Keratinocyte (primary cell): Measurements from ENCODE around the gene NAPB. TPM values are rescaled to one million over a fixed set of nuclear protein-coding genes. Genes with fewer than 3 reads are reported as not detected.

ENCODE experiments used
- DNase-seq: peaks from one replicate; pipeline ENCODE4 v3.0.0-alpha.2; 2011; ENCODE audit warnings: low read depth, missing footprints, low spot score
- FAIRE-seq: peaks from 2 replicates; lab custom pipeline; 2011; peaks lifted over from hg19 to GRCh38; lab: Jason Lieb, UNC
- H2AFZ ChIP-seq: 2 replicates; pipeline ENCODE4 v1.6.0; 2012; ENCODE audit warnings: low read length, control low read depth, inconsistent platforms; ENCODE audit not compliant: control insufficient read depth
- H3K27ac ChIP-seq: 2 replicates; pipeline ENCODE4 v1.5.1; 2011; ENCODE audit warnings: low read length; ENCODE audit not compliant: control insufficient read depth, insufficient read depth
- H3K27me3 ChIP-seq: 3 replicates; pipeline ENCODE4 v1.6.0; 2011; ENCODE audit warnings: low read length; ENCODE audit not compliant: control insufficient read depth, insufficient read depth; ENCODE audit errors: extremely low read depth
- H3K36me3 ChIP-seq, 2 experiments: 2 replicates in 1 of 2; 3 replicates in 1 of 2; pipeline ENCODE4 v1.5.1; 2011; ENCODE audit warnings: low read length in 2 of 2, mild to moderate bottlenecking in 1 of 2; ENCODE audit not compliant: control insufficient read depth in 2 of 2, insufficient read depth in 2 of 2; ENCODE audit errors: extremely low read depth in 1 of 2
- H3K4me1 ChIP-seq: 3 replicates; pipeline ENCODE4 v1.5.1; 2011; ENCODE audit warnings: low read length; ENCODE audit not compliant: control insufficient read depth, insufficient read depth; ENCODE audit errors: extremely low read depth
- H3K4me2 ChIP-seq: 3 replicates; pipeline ENCODE4 v1.6.0; 2011; ENCODE audit warnings: low read depth, low read length; ENCODE audit not compliant: control insufficient read depth, insufficient read depth; ENCODE audit errors: extremely low read depth
- H3K4me3 ChIP-seq, 3 experiments: fragments of 200-600 bp in 1 of 3; sonication (generic) in 1 of 3; 2 replicates in 2 of 3; 3 replicates in 1 of 3; pipeline ENCODE4 v1.5.1; 2011 to 2016; ENCODE audit warnings: low read length in 3 of 3, mild to moderate bottlenecking in 3 of 3, control low read depth in 2 of 3, inconsistent platforms in 1 of 3, low read depth in 1 of 3, mixed read lengths in 1 of 3, mixed run types in 1 of 3, moderate library complexity in 1 of 3; ENCODE audit not compliant: control insufficient read depth in 2 of 3, insufficient read depth in 2 of 3; ENCODE audit errors: extremely low read depth in 1 of 3
- H3K79me2 ChIP-seq: 2 replicates; pipeline ENCODE4 v1.6.0; 2012; ENCODE audit warnings: low read length; ENCODE audit not compliant: control insufficient read depth, insufficient read depth
- H3K9ac ChIP-seq: 3 replicates; pipeline ENCODE4 v1.6.0; 2011; ENCODE audit warnings: low read length; ENCODE audit not compliant: control insufficient read depth, insufficient read depth; ENCODE audit errors: extremely low read depth
- H3K9me1 ChIP-seq: 3 replicates; pipeline ENCODE4 v1.6.0; 2011; ENCODE audit warnings: low read length; ENCODE audit not compliant: control insufficient read depth, insufficient read depth; ENCODE audit errors: extremely low read depth
- H3K9me3 ChIP-seq: 2 replicates; pipeline ENCODE4 v1.5.1; 2012; ENCODE audit warnings: low read depth, low read length; ENCODE audit not compliant: control insufficient read depth
- H4K20me1 ChIP-seq: 3 replicates; pipeline ENCODE4 v1.6.0; 2011; ENCODE audit warnings: low read length; ENCODE audit not compliant: control insufficient read depth, insufficient read depth; ENCODE audit errors: extremely low read depth
- CTCF ChIP-seq, 3 experiments: IDR thresholded peaks in 1 of 3; conservative IDR thresholded peaks in 1 of 3; optimal IDR thresholded peaks in 1 of 3; 2 replicates in 2 of 3; 3 replicates in 1 of 3; pipeline versions ENCODE3 to v1.5.1; 2011; ENCODE audit warnings: low read length in 3 of 3, mild to moderate bottlenecking in 3 of 3, moderate library complexity in 2 of 3, control low read depth in 1 of 3, inconsistent platforms in 1 of 3; ENCODE audit not compliant: insufficient read depth in 2 of 3; ENCODE audit errors: extremely low read depth in 1 of 3
- EZH2 ChIP-seq: IDR thresholded peaks from one replicate; pipeline ENCODE4 v1.6.1; 2012; ENCODE audit warnings: inconsistent platforms, mild to moderate bottlenecking, low read length, moderate library complexity
- dilution Hi-C: fragments of 300-500 bp; cut with MboI; formaldehyde crosslinking; loops from one replicate; pipeline ENCODE4 v1.7.0; 2020; ENCODE audit warnings: low sequenced_read_pairs; ENCODE audit not compliant: extremely low pct_ligation_motif_present
- polyA plus RNA-seq, 5 experiments: library from polyadenylated mRNA; depleted of rRNA in 3 of 5; stranded (reverse) in 3 of 5; stranded (forward) in 1 of 5; unstranded in 1 of 5; fragments of >200 nt; gene quantifications; 1 replicate in 1 of 5; 2 replicates in 3 of 5; 3 replicates in 1 of 5; pipeline versions ENCODE4 v1.2.1 to v1.2.3, GENCODE V29; 2011 to 2012; ENCODE audit warnings: missing spikeins in 2 of 5, low read depth in 1 of 5, low replicate concordance in 1 of 5

Gene NAPB
- polyA plus RNA-seq, 1 donor (not counting 4 experiments of a cell fraction or from before 2014, with no cell fraction given): 11.6 TPM

- H4K20me1 ChIP-seq: peaks cover 6% of the 10 kb centered on the region
- no peaks in the 10 kb centered on the region for H3K27me3 ChIP-seq
- peaks cover 47% of the 10 kb centered on the region for H3K79me2 ChIP-seq
- H2AFZ ChIP-seq: no peak overlapping the region
- H3K9ac ChIP-seq: no peak overlapping the region
- H3K27ac ChIP-seq: peak overlapping the region; percentile 12
- TF ChIP-seq EZH2 (no peak), CTCF (optimal IDR thresholded peaks at IDR 0.05 in 1 of 3, IDR thresholded peaks at IDR 0.05 in 1 of 3, conservative IDR thresholded peaks at IDR 0.05 in 1 of 3; ENCODE audit: extremely low read depth in 1 of 3, insufficient read depth in 2 of 3, low read length in 3 of 3) (no peak)
- no peak for FAIRE-seq
- no peaks in the 10 kb centered on the region for H3K9me3 ChIP-seq
- H3K4me3 ChIP-seq: no peak overlapping the region
- dilution Hi-C loops: no loop called here
- no peak for DNase-seq
- peaks cover 24 to 51% of the 10 kb centered on the region in 2 experiments for H3K36me3 ChIP-seq
- H3K4me1 ChIP-seq: peaks cover 20% of the 10 kb centered on the region
- H3K9me1 ChIP-seq: no peaks in the 10 kb centered on the region
- no peak overlapping the region for H3K4me2 ChIP-seq
Observed at GRCh38 chr20:23368316-23369071, 52.8 kb downstream of the NAPB start.

- FAIRE-seq: peak; percentile 71
- Histone ChIP-seq H3K9me1 (no peaks in the 10 kb centered on the region), H3K4me1 (peaks cover 27% of the 10 kb centered on the region), H3K27me3 (no peaks in the 10 kb centered on the region), H3K4me3 (no peak overlapping the region), H2AFZ (no peak overlapping the region), H3K36me3 (peaks cover 21 to 51% of the 10 kb centered on the region in 2 experiments), H3K27ac (peak overlapping the region; percentile 12), H3K9ac (no peak overlapping the region), H4K20me1 (peaks cover 8% of the 10 kb centered on the region), H3K4me2 (no peak overlapping the region), H3K79me2 (peaks cover 54% of the 10 kb centered on the region), H3K9me3 (no peaks in the 10 kb centered on the region)
- TF ChIP-seq EZH2: no peak
- TF ChIP-seq CTCF (optimal IDR thresholded peaks at IDR 0.05 in 1 of 3, IDR thresholded peaks at IDR 0.05 in 1 of 3, conservative IDR thresholded peaks at IDR 0.05 in 1 of 3; ENCODE audit: extremely low read depth in 1 of 3, insufficient read depth in 2 of 3, low read length in 3 of 3): no peak
- DNase-seq: peak; percentile 49
- dilution Hi-C loops: no loop called here
Observed at GRCh38 chr20:23367770-23368169, 53.5 kb downstream of the NAPB start.
